ENCODE measurements around the gene PNMA8C.
A peak's percentile ranks its signal among the peaks of the same experiment; 100 is the strongest.
"Not testable (repeated sequence)": the region's sequence is repeated elsewhere in the genome, so short reads cannot be mapped to it uniquely, and the experiment has no call there.

PNMA8C gene

DNA sequence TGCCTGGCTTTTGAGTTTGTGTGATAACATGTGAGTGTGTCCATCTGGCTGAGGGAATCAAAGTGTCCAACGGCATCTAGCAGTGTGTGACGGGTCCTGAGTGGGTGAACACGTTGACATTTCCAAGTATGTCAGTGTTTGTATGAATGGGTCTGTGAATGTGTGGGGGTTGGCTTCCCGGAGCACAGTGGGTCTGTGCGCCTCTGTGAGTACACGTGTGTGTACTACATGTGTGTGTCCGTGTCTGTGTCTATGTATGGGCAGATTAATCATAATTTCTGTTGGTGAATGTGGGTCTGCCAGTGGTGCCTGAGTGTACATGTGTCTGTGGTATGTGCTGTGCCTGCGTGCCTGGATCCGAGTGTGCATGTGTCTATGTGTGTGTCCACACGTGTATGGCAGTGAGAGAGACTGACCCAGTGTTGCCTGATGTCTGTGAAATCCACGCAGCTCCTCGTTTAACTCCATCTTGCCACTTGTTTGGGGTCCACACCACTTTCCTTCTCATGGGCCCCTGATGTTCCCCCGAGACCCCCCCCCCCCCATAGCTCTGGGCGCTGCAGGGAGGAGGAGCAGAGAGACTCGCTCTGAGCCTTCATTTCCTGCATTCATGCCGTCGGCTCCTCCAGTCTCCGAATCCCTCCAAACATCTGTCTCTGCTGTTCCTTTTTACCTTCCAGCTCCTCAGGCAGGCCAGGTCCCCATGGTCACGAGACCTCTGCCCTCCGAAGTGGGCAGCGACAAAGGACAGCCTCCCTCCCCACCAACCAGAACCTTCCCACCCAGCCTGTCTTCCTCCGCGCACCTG, 20.7 kb downstream of the PNMA8C start:
- Histone ChIP-seq H3K9me3 (ENCODE audit: control extremely low read depth in 1 of 5, control insufficient read depth in 4 of 5, insufficient read depth in 2 of 5, low read depth in 1 of 5, low read length in 4 of 5) (no peaks in the 10 kb centered on the region), H3K4me1 (ENCODE audit: control extremely low read depth in 1 of 4, control insufficient read depth in 4 of 4, insufficient read depth in 4 of 4, low read length in 3 of 4) (peaks cover 0 to 33% (median 24%) of the 10 kb centered on the region in 4 experiments), H3K27ac (ENCODE audit: insufficient read depth in 1 of 2, low read depth in 1 of 2, low read length in 2 of 2, poor library complexity in 1 of 2, severe bottlenecking in 2 of 2) (no peak overlapping the region), H3K27me3 (replicated peaks in 2 of 5; ENCODE audit: control insufficient read depth in 4 of 5, insufficient read depth in 5 of 5, low read length in 4 of 5) (peaks cover 3 to 87% (median 35%) of the 10 kb centered on the region in 5 experiments), H3K36me3 (ENCODE audit: control insufficient read depth in 4 of 4, insufficient read depth in 4 of 4, low read length in 3 of 4) (no peaks in the 10 kb centered on the region), H3K4me3 (ENCODE audit: control insufficient read depth in 1 of 7, extremely low read depth in 1 of 7, insufficient read depth in 4 of 7, low read depth in 2 of 7, low read length in 6 of 7) (no peak overlapping the region)
- ChIA-PET POLR2A (interaction anchor here (0.6 kb wide), 1 partner anchor 297 kb away, joined by 3 read pairs; no protein-coding TSS in a partner anchor), CTCF (no interaction called here)
- DNase-seq = no peak
- 43% methylated on average over 16 of the region's 23 CpGs for WGBS (ENCODE audit: insufficient coverage)

DNA sequence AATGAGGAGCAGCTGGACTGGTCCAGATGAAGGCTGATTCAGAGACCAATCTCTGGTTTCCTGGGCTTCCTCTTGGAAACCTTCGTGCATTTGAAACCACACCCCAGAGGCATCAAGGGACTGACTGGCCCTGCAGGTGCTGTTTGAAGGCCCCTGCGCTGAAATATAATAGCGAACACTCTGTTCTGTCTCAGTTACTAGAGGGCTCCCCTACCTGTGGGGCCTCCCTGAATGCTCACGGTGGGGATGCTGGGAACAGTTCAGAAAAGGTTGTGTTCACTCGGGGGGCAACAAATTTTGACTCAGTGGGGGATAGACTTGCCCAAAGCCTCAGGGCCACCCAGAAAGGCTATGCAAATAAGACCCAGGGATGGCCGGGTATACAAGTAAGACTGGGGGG, 21.8 kb downstream of the PNMA8C start:
- CTCF ChIA-PET = no interaction called here
- peaks cover 3 to 76% (median 34%) of the 10 kb centered on the region in 5 experiments for H3K27me3 ChIP-seq (replicated peaks in 2 of 5; ENCODE audit: control insufficient read depth in 4 of 5, insufficient read depth in 5 of 5, low read length in 4 of 5)

GRCh38 chr19:46404753-46405468, 23.8 kb downstream of the PNMA8C start:
- CTCF ChIA-PET = interaction anchor here (1.0 to 1.7 kb wide), 6 partner anchors 9 to 84 kb away, joined by 3 to 8 read pairs (median 4); no protein-coding TSS in a partner anchor
- POLR2A ChIA-PET = interaction anchor here (0.6 to 0.7 kb wide), 2 partner anchors 22 to 103 kb away, joined by 3 read pairs; no protein-coding TSS in a partner anchor
- peak in 2 of 3 donors; percentile 51 to 73 for DNase-seq
- Histone ChIP-seq H3K4me1 (ENCODE audit: control extremely low read depth in 1 of 4, control insufficient read depth in 4 of 4, insufficient read depth in 4 of 4, low read length in 3 of 4) (peaks cover 0 to 22% (median 18%) of the 10 kb centered on the region in 4 experiments), H3K27me3 (replicated peaks in 2 of 5; ENCODE audit: control insufficient read depth in 4 of 5, insufficient read depth in 5 of 5, low read length in 4 of 5) (peaks cover 3 to 63% (median 31%) of the 10 kb centered on the region in 5 experiments), H3K9me3 (ENCODE audit: control extremely low read depth in 1 of 5, control insufficient read depth in 4 of 5, insufficient read depth in 2 of 5, low read depth in 1 of 5, low read length in 4 of 5) (no peaks in the 10 kb centered on the region), H3K27ac (ENCODE audit: insufficient read depth in 1 of 2, low read depth in 1 of 2, low read length in 2 of 2, poor library complexity in 1 of 2, severe bottlenecking in 2 of 2) (no peak overlapping the region), H3K4me3 (ENCODE audit: control insufficient read depth in 1 of 7, extremely low read depth in 1 of 7, insufficient read depth in 4 of 7, low read depth in 2 of 7, low read length in 6 of 7) (peak overlapping the region in 2 of 7 experiments; percentile 39 to 59), H3K36me3 (ENCODE audit: control insufficient read depth in 4 of 4, insufficient read depth in 4 of 4, low read length in 3 of 4) (no peaks in the 10 kb centered on the region)
- 18% methylated on average over 31 of the region's 41 CpGs for WGBS (ENCODE audit: insufficient coverage)

More for the DNA sequence above, 21.8 kb downstream of the PNMA8C start:
- POLR2A ChIA-PET = no interaction called here
- Histone ChIP-seq H3K36me3 (ENCODE audit: control insufficient read depth in 4 of 4, insufficient read depth in 4 of 4, low read length in 3 of 4) (no peaks in the 10 kb centered on the region), H3K27ac (ENCODE audit: insufficient read depth in 1 of 2, low read depth in 1 of 2, low read length in 2 of 2, poor library complexity in 1 of 2, severe bottlenecking in 2 of 2) (no peak overlapping the region), H3K4me3 (ENCODE audit: control insufficient read depth in 1 of 7, extremely low read depth in 1 of 7, insufficient read depth in 4 of 7, low read depth in 2 of 7, low read length in 6 of 7) (no peak overlapping the region), H3K4me1 (ENCODE audit: control extremely low read depth in 1 of 4, control insufficient read depth in 4 of 4, insufficient read depth in 4 of 4, low read length in 3 of 4) (peaks cover 0 to 23% (median 19%) of the 10 kb centered on the region in 4 experiments), H3K9me3 (ENCODE audit: control extremely low read depth in 1 of 5, control insufficient read depth in 4 of 5, insufficient read depth in 2 of 5, low read depth in 1 of 5, low read length in 4 of 5) (no peaks in the 10 kb centered on the region)
- 20% methylated on average over 6 of the region's 6 CpGs for WGBS (ENCODE audit: insufficient coverage)
- no peak for DNase-seq

DNA sequence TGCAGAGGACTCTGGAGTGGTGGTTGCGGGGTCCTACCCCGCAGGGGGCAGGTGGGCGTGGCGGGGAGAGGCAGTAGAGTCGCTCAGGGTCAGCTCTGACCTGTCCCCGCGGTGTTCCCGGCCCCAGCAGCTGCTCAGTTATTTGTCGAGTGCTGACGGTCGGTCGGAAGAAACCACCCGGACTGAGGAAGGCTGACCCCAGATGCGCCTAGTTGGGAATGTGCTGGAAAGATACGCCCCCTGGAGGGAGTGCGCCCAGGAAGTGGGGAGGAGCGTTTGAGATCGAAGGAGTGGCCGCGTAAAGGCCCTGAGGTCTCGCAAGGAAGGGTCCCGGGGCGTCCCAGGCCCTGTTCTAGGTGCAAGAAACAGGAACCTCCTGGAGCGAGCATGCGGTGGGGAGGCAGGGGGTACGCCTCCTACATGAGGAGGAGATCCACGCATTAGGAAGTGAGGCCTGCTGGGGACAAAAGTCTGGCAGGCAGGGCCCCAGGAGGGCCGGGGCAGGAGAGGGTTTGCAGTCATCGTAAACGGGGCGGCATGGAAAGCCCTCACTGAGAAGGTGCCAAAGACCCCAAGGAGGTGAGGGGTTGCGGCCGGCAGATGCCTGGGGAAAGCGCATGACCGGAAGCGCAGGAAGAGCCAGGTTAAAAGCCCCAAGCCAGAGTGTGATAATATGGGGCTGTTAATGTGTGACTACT, 24.5 kb downstream of the PNMA8C start:
- 4% methylated on average over 32 of the region's 36 CpGs for WGBS (ENCODE audit: insufficient coverage)
- Histone ChIP-seq H3K36me3 (ENCODE audit: control insufficient read depth in 4 of 4, insufficient read depth in 4 of 4, low read length in 3 of 4) (no peaks in the 10 kb centered on the region), H3K4me3 (ENCODE audit: control insufficient read depth in 1 of 7, extremely low read depth in 1 of 7, insufficient read depth in 4 of 7, low read depth in 2 of 7, low read length in 6 of 7) (peak overlapping the region in 5 of 7 experiments; percentile 29 to 59 (median 44)), H3K27me3 (replicated peaks in 2 of 5; ENCODE audit: control insufficient read depth in 4 of 5, insufficient read depth in 5 of 5, low read length in 4 of 5) (peaks cover 3 to 64% (median 31%) of the 10 kb centered on the region in 5 experiments), H3K9me3 (ENCODE audit: control extremely low read depth in 1 of 5, control insufficient read depth in 4 of 5, insufficient read depth in 2 of 5, low read depth in 1 of 5, low read length in 4 of 5) (no peaks in the 10 kb centered on the region), H3K27ac (ENCODE audit: insufficient read depth in 1 of 2, low read depth in 1 of 2, low read length in 2 of 2, poor library complexity in 1 of 2, severe bottlenecking in 2 of 2) (no peak overlapping the region), H3K4me1 (ENCODE audit: control extremely low read depth in 1 of 4, control insufficient read depth in 4 of 4, insufficient read depth in 4 of 4, low read length in 3 of 4) (peaks cover 0 to 22% (median 18%) of the 10 kb centered on the region in 4 experiments)
- ChIA-PET CTCF (interaction anchor here (0.6 to 2.3 kb wide), 9 partner anchors 22 to 116 kb away, joined by 3 to 15 read pairs (median 3); no protein-coding TSS in a partner anchor), POLR2A (interaction anchor here (0.7 kb wide), 1 partner anchor 22 kb away, joined by 3 read pairs; no protein-coding TSS in a partner anchor)
- peak in 2 of 3 donors; percentile 68 to 75 for DNase-seq

GRCh38 chr19:46402725-46403124, 26.0 kb downstream of the PNMA8C start:
- POLR2A ChIA-PET = no interaction called here
- Histone ChIP-seq H3K36me3 (ENCODE audit: control insufficient read depth in 4 of 4, insufficient read depth in 4 of 4, low read length in 3 of 4) (no peaks in the 10 kb centered on the region), H3K27ac (ENCODE audit: insufficient read depth in 1 of 2, low read depth in 1 of 2, low read length in 2 of 2, poor library complexity in 1 of 2, severe bottlenecking in 2 of 2) (no peak overlapping the region), H3K4me1 (ENCODE audit: control extremely low read depth in 1 of 4, control insufficient read depth in 4 of 4, insufficient read depth in 4 of 4, low read length in 3 of 4) (peaks cover 0 to 18% (median 15%) of the 10 kb centered on the region in 4 experiments), H3K27me3 (replicated peaks in 2 of 5; ENCODE audit: control insufficient read depth in 4 of 5, insufficient read depth in 5 of 5, low read length in 4 of 5) (peaks cover 0 to 53% (median 27%) of the 10 kb centered on the region in 5 experiments), H3K4me3 (ENCODE audit: control insufficient read depth in 1 of 7, extremely low read depth in 1 of 7, insufficient read depth in 4 of 7, low read depth in 2 of 7, low read length in 6 of 7) (no peak overlapping the region), H3K9me3 (ENCODE audit: control extremely low read depth in 1 of 5, control insufficient read depth in 4 of 5, insufficient read depth in 2 of 5, low read depth in 1 of 5, low read length in 4 of 5) (no peaks in the 10 kb centered on the region)
- CTCF ChIA-PET = interaction anchor here (0.6 to 4.9 kb wide), 13 partner anchors 8 to 111 kb away, joined by 3 to 31 read pairs (median 5); no protein-coding TSS in a partner anchor
- DNase-seq = no peak
- 91% methylated on average over 8 of the region's 11 CpGs for WGBS (ENCODE audit: insufficient coverage)

DNA sequence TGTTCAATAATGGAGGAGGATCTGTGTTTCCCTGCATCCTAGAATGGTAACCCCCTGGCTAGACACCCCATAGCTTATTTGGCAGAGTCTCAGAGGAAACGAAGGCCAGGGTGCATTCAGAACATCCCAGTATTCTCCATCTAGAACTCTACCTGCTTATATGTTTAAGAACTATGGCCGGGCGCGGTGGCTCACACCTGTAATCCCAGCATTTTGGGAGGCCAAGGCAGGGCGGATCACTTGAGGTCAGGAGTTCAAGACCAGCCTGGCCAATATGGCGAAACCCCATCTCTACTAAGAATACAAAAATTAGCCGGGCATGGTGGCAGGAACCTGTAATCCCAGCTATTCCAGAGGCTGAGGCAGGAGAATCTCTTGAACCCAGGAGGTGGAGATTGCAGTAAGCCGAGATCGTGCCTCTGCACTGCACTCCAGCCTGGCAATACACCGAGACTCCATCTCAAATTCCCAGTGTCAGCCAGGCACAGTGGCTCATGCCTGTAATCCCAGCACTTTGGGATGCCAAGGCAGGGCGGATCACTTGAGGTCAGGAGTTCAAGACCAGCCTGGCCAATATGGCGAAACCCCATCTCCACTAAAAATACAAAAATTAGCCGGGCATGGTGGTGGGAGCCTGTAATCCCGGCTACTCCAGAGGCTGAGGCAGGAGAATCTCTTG, 30.8 kb downstream of the PNMA8C start:
- DNase-seq; POLR2A ChIA-PET; H3K4me1 ChIP-seq (ENCODE audit: control extremely low read depth in 1 of 4, control insufficient read depth in 4 of 4, insufficient read depth in 4 of 4, low read length in 3 of 4); H3K36me3 ChIP-seq (ENCODE audit: control insufficient read depth in 4 of 4, insufficient read depth in 4 of 4, low read length in 3 of 4); H3K27ac ChIP-seq (ENCODE audit: insufficient read depth in 1 of 2, low read depth in 1 of 2, low read length in 2 of 2, poor library complexity in 1 of 2, severe bottlenecking in 2 of 2); H3K9me3 ChIP-seq (ENCODE audit: control extremely low read depth in 1 of 5, control insufficient read depth in 4 of 5, insufficient read depth in 2 of 5, low read depth in 1 of 5, low read length in 4 of 5); H3K4me3 ChIP-seq (ENCODE audit: control insufficient read depth in 1 of 7, extremely low read depth in 1 of 7, insufficient read depth in 4 of 7, low read depth in 2 of 7, low read length in 6 of 7): not testable (repeated sequence)
- WGBS (ENCODE audit: insufficient coverage) = 100% methylated on average over 12 of the region's 14 CpGs
- peaks cover 0 to 12% (median 4%) of the 10 kb centered on the region in 5 experiments for H3K27me3 ChIP-seq (replicated peaks in 2 of 5; ENCODE audit: control insufficient read depth in 4 of 5, insufficient read depth in 5 of 5, low read length in 4 of 5)
- CTCF ChIA-PET = interaction anchor here (1.3 to 2.9 kb wide), 4 partner anchors 54 to 118 kb away, joined by 3 to 14 read pairs (median 6); no protein-coding TSS in a partner anchor

Measured in common myeloid progenitor, CD34-positive (primary cell).